HG03378 (cell line): ENCODE data around the gene COL4A6.

Source experiments
- ATAC-seq: cut with Tn5 transposase; IDR thresholded peaks from one replicate; pipeline ENCODE4 v1.9.1; 2021; ENCODE audit warnings: mild to moderate bottlenecking, moderate library complexity; ENCODE audit not compliant: unreplicated experiment

The COL4A6 gene

DNA sequence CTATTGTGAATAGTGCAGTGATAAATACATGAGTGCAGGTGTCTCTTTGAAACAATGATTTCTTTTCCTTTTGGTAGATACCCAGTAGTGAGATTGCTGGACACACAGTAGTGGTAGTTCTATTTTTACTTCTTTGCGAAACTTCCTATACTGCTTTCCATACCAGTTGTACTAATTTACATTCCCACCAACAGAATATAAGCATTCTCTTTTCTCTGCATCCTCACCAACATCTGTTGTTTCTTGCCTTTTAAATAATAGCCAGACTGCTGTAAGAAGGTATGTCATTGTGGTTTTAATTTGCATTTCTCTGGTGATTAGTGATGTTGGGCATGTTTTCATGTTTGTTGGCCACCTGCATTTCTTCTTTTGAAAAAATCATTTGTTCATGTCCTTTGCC lies 105.9 kb downstream of the COL4A6 start:
- ATAC-seq, result no peak

GRCh38 chrX:108331126-108331909 lies 106.9 kb downstream of the COL4A6 start:
- no peak for ATAC-seq

DNA sequence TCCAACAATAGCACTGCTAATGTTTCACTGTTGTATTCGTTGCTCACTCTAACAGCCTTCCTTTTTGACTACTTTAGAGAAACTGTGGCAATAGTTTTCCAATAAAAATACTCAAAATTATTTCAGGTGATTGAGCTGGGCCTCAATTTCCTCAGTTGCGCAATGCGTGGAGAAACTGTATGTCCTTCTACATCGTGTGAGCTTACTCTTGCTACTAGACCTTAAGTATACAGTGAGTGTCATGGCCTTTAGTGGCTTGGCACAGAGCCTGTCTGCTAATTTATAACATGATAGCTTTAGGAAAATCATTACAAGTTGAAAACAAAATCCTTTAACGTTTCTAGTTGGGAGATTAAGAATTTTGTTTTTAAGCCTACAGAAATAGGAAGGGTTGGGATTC lies 114.5 kb downstream of the COL4A6 start:
- ATAC-seq, result no peak

- no peak for ATAC-seq
Observed at GRCh38 chrX:108322234-108322633, 116.0 kb downstream of the COL4A6 start.

DNA sequence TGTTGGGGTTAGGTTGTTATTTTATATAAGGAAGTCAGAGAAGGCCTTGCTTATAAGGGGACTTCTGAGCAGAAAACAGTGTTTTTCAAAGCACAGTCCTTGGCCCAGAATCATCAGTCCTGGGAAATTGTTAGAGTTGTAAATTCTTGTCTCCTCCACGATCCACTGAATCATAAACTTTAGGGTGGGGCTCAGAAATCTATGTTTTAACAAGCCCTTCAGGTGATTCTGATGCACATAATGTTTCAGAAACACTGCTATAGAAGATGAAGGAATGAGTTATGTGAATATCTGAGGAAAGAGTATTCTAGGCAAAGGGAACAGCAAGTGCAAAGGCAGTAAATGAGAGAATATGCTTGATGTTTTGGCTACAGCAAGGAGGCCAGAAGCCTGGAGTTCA lies 121.8 kb downstream of the COL4A6 start:
- no peak for ATAC-seq

- no peak for ATAC-seq
Observed at GRCh38 chrX:108313669-108314068, 124.6 kb downstream of the COL4A6 start.

GRCh38 chrX:108312957-108313356 lies 125.3 kb downstream of the COL4A6 start:
- ATAC-seq, result no peak

GRCh38 chrX:108312011-108312410 lies 126.2 kb downstream of the COL4A6 start:
- ATAC-seq, result no peak

- ATAC-seq, result no peak
Observed at GRCh38 chrX:108310506-108310905, 127.7 kb downstream of the COL4A6 start.

GRCh38 chrX:108309144-108309543 lies 129.1 kb downstream of the COL4A6 start:
- no peak for ATAC-seq

GRCh38 chrX:108307132-108308085 lies 130.8 kb downstream of the COL4A6 start:
- no peak for ATAC-seq

DNA sequence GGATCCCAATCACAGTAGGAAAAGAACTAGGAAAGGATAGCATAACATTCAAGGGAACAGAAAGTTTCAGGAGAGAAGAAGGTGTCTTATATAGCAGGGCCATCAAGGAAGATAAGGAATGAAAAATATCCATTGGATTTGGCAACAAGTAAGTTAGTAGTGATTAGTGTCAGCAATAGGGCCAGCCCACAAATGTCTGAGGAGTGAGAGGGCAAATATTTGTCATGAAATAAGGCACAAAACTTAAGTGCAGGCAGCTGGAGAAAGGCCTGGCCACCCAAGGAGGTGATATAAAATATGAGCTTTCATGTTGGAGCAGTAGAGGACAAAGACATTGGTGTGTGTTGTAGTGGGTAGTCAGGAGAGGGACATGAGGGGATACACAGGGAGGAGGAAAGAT lies 132.1 kb downstream of the COL4A6 start:
- ATAC-seq, result no peak

- no peak for ATAC-seq
Observed at GRCh38 chrX:108304757-108305156, 133.5 kb downstream of the COL4A6 start.

DNA sequence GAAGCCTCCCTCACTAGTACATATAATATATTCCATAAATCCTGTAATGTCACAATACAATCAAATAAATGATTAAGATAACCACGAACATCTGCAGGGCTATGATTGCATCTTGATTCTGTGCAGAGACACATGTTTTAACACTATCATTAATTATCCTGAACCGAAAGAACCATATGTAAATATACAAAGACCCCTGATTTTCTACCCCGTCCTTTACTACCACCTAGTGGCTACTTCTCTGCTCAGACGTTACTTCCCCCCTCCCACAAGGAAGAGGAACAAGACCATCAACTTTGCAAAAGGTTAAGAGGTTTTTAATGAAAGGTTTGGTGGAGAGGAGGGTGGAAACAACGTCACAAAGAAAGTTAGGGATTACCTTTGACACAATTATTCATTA lies 134.0 kb downstream of the COL4A6 start:
- ATAC-seq, result no peak

- no peak for ATAC-seq
Observed at GRCh38 chrX:108303682-108304081, 134.5 kb downstream of the COL4A6 start.

DNA sequence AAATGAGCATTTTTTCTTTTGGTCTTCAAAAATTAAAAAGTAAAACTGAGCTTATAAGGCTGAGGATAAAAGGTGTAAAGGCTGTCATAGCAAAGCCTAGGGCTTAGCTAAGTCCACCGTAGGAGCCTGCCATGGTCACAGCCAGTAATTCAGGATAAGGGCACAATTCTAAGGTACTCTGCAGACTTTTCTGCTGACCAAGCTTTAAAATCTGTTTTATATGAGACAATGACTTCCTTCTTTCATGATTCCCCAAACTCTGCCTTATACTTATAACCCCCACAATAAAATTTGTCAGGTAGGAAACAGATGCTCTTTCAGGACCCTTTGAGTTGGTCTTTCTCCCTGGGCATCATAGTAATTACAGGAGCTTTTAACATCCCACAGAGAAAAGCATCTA lies 138.5 kb downstream of the COL4A6 start:
- ATAC-seq, result peak; percentile 13

- peak; percentile 75 for ATAC-seq
Observed at GRCh38 chrX:108299101-108299591, 139.1 kb downstream of the COL4A6 start.

- no peak for ATAC-seq
Observed at GRCh38 chrX:108298165-108298602, 140.0 kb downstream of the COL4A6 start.

DNA sequence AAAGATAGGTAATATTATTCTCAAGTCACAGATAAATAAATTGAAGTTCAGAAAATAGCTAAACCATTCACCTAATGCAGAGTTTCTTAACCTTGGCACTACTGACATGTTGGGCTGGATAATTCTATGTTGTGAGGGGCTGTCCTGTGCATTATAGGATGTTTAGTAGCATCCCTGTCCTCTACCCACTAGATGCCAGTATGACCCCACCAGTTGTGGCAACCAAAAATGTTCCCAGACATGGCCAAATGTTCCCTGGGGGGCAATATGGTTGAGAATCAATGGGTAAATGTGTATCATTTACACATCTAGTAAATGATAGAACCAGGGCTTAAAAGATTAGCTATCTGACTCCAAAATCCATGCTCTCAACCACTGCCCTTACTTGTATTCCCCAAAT lies 140.9 kb downstream of the COL4A6 start:
- no peak for ATAC-seq

DNA sequence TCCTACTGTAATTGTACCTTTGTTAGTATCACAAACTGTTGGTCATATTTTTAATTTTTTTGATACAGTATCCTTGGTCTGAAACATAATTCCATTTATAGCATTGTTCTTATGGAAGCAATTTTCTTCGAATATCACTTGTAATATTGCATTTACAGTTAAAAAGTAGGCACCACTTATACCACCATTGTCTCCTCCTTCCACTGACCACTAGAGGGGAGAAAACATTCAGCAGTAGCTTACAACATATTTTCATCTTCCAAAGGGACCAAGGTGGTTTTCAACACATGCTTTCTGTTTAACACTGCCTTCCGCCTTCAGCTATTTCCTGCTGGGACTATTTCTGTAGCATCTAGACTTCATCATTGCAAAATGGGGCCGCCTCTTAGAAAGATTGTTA lies 146.2 kb downstream of the COL4A6 start:
- ATAC-seq, result no peak

DNA sequence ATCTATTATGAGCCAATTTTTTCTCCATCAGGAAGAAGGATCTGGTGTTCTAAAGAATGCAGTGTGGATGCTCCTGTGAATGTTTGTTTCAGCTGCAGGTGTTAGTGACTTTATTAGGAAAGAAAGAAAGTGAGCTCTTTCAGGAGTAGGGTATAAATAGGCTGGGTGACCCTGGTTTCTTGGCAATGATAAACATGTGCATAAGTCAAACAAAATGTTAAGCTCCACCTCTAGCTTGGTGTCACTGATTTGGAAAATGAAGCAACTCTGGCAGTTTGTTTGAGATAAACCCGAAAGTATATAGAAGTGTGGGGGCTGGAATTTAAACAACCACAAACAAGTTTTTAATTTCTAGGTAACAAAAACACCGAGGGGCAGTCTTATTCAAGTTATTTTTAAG lies 152.3 kb downstream of the COL4A6 start:
- ATAC-seq, result no peak

DNA sequence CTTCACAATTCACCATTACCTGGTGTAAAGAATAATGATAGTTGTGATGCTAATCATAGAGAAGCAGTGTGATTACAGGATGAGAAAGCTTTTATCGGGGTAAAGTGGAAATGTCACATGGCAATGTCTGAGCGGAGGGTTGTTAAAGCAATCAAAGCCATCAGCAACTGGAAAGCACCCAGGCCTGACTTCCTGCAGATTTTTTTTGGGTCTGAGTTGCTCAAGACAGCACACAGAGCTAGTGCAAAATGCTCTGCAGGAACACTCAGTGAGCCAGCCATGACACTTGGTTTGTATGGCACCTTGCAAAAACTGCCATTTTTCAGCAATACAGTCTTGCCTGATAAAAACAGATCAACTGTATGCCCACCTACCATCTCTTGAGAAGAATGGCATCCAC lies 152.9 kb downstream of the COL4A6 start:
- no peak for ATAC-seq
